Testis (tissue), 3 donors: ENCODE results near the gene MAOB. TPM values are rescaled to one million over a fixed set of nuclear protein-coding genes. Genes with fewer than 3 reads are reported as not detected.

Source experiments
- DNase-seq: peaks from one replicate; pipeline ENCODE4 v3.0.0-alpha.2; 2019
- H3K27ac ChIP-seq, 2 donors: fragments of 200-600 bp; sonication (generic); one replicate each; pipeline ENCODE4 v1.5.1; 2019
- H3K27me3 ChIP-seq: fragments of 200-600 bp; sonication (generic); one replicate; pipeline ENCODE4 v1.5.1; 2019
- H3K36me3 ChIP-seq: fragments of 200-600 bp; sonication (generic); one replicate; pipeline ENCODE4 v1.5.1; 2017; ENCODE audit warnings: low read depth; ENCODE audit errors: missing control alignments
- H3K4me1 ChIP-seq: fragments of 200-600 bp; sonication (generic); one replicate; pipeline ENCODE4 v1.5.1; 2019
- H3K4me3 ChIP-seq, 2 donors: fragments of 200-600 bp; sonication (generic); one replicate each; pipeline ENCODE4 v1.5.1; 2017 to 2019
- H3K9me3 ChIP-seq: fragments of 200-600 bp; sonication (generic); one replicate; pipeline ENCODE4 v1.5.1; 2017
- POLR2A ChIP-seq: fragments of 450-650 bp; IDR thresholded peaks from one replicate; pipeline ENCODE4 v1.6.1; 2017; ENCODE audit warnings: antibody characterized with exemption, mild to moderate bottlenecking, moderate library complexity
- WGBS, 2 donors: methylation state at CpG; one replicate each; pipeline ENCODE4 v1.1.5; 2018; 5-methylcytosine and 5-hydroxymethylcytosine counted together
- intact Hi-C: fragments of 100-400 bp; cut with DNase I; formaldehyde crosslinking; loops from one replicate; pipeline ENCODE4 v1.15.1; 2023; ENCODE audit warnings: low total_unique reads
- polyA plus RNA-seq: library from polyadenylated mRNA; stranded (reverse); fragments of 350-450 nt; fragmentation: Illumina TruSeq; extraction: RNeasy Lipid Tissue Mini Kit (QIAGEN cat#74804); gene quantifications from one replicate; pipeline ENCODE4 v1.2.3, GENCODE V29; 2014; ENCODE audit warnings: low read depth, low replicate concordance; ENCODE audit not compliant: insufficient read depth
- total RNA-seq, 2 donors: library from RNA; depleted of rRNA; stranded (reverse); fragments of >200 nt; gene quantifications; one replicate each; pipeline ENCODE4 v1.2.3, GENCODE V29; 2016
- TF ChIP-seq, protein P1 (sequence below), 3 experiments: fragments of 450-650 bp in 2 of 3; fragments of 200-600 bp in 1 of 3; sonication (generic) in 1 of 3; IDR thresholded peaks; one replicate each; pipeline ENCODE4 v1.5.1; 2016 to 2019; ENCODE audit warnings: antibody characterized with exemption in 3 of 3, mild to moderate bottlenecking in 2 of 3, moderate library complexity in 1 of 3

The MAOB gene
- total and polyA plus RNA-seq, 3 donors from 2014 or later: 9.2 to 32.8 (median 12.8) TPM

DNA sequence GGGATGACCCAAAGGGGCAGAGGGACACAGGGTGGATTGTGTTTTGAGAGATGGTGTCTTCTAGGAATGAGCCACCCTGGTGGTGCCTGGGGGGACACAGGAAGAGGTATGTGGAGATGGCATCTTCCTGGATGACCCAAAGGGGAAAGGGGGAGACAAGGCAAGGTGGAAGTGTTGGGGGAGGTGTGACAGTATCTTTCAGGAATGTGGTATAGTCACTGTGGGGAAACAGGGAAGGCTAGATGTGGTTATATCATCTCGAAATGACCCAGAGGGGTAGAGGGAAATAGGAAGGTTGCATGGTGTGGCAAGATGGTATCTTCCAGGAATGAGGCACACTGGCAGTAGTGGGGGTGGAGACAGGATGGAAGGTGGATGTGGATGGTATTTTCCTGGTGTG lies 163.3 kb downstream of the MAOB start:
- intact Hi-C loops: no loop called here
- WGBS, 2 donors: 43 to 71% methylated on average over 1 of the region's 1 CpG
- DNase-seq: no peak
- no peaks in the 10 kb centered on the region for H3K4me1 ChIP-seq
- H3K9me3 ChIP-seq: no peaks in the 10 kb centered on the region
- TF ChIP-seq, protein P1, sequence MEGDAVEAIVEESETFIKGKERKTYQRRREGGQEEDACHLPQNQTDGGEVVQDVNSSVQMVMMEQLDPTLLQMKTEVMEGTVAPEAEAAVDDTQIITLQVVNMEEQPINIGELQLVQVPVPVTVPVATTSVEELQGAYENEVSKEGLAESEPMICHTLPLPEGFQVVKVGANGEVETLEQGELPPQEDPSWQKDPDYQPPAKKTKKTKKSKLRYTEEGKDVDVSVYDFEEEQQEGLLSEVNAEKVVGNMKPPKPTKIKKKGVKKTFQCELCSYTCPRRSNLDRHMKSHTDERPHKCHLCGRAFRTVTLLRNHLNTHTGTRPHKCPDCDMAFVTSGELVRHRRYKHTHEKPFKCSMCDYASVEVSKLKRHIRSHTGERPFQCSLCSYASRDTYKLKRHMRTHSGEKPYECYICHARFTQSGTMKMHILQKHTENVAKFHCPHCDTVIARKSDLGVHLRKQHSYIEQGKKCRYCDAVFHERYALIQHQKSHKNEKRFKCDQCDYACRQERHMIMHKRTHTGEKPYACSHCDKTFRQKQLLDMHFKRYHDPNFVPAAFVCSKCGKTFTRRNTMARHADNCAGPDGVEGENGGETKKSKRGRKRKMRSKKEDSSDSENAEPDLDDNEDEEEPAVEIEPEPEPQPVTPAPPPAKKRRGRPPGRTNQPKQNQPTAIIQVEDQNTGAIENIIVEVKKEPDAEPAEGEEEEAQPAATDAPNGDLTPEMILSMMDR (IDR thresholded peaks at IDR 0.05): no peak
- TF ChIP-seq POLR2A: no peak
- H3K27me3 ChIP-seq: no peaks in the 10 kb centered on the region
- H3K36me3 ChIP-seq: no peaks in the 10 kb centered on the region
- no peak overlapping the region for H3K4me3 ChIP-seq
- H3K27ac ChIP-seq: no peak overlapping the region

- Histone ChIP-seq H3K4me3 (no peak overlapping the region), H3K4me1 (no peaks in the 10 kb centered on the region), H3K27ac (no peak overlapping the region), H3K36me3 (no peaks in the 10 kb centered on the region), H3K9me3 (no peaks in the 10 kb centered on the region), H3K27me3 (no peaks in the 10 kb centered on the region)
- TF ChIP-seq, protein P1 (IDR thresholded peaks at IDR 0.05): no peak
- TF ChIP-seq POLR2A: no peak
- WGBS, 2 donors: 67 to 70% methylated on average over 4 to 6 of the region's 6 CpGs
- no peak for DNase-seq
- intact Hi-C loops: no loop called here
Observed at GRCh38 chrX:43718546-43718945, 163.7 kb downstream of the MAOB start.

- no peaks in the 10 kb centered on the region for H3K36me3 ChIP-seq
- no peaks in the 10 kb centered on the region for H3K4me1 ChIP-seq
- TF ChIP-seq POLR2A: no peak
- TF ChIP-seq, protein P1 (IDR thresholded peaks at IDR 0.05): no peak
- no peak for DNase-seq
- H3K27me3 ChIP-seq: no peaks in the 10 kb centered on the region
- no peak overlapping the region for H3K4me3 ChIP-seq
- WGBS, 2 donors: 55 to 71% methylated on average over 1 of the region's 1 CpG
- H3K9me3 ChIP-seq: no peaks in the 10 kb centered on the region
- intact Hi-C loops: no loop called here
- H3K27ac ChIP-seq: no peak overlapping the region
Observed at GRCh38 chrX:43718081-43718480, 164.2 kb downstream of the MAOB start.

DNA sequence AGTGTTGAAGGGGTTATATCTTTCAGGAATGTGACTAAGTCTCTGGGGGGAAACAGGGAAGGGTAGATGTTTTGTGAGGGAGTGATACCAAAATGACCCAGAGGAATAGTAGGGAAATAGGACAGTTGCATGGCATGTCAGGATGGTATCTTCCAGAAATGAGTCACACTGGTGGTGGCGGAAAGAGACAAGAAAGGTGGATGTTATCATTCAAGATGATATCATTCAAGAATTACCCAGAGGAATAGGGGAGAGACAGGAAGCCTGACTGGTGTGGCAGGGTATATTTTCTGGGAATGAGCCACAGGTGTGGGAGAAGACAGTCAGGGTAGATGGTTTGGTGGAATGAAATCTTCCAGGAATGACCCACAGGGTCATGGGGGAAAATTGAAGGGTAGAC lies 165.1 kb downstream of the MAOB start:
- 71 to 78% methylated on average over 1 of the region's 1 CpG for WGBS, 2 donors
- no peaks in the 10 kb centered on the region for H3K4me1 ChIP-seq
- no peaks in the 10 kb centered on the region for H3K27me3 ChIP-seq
- TF ChIP-seq, protein P1 (IDR thresholded peaks at IDR 0.05): no peak
- no peak for TF ChIP-seq POLR2A
- H3K27ac ChIP-seq: no peak overlapping the region
- DNase-seq: no peak
- H3K9me3 ChIP-seq: no peaks in the 10 kb centered on the region
- no peaks in the 10 kb centered on the region for H3K36me3 ChIP-seq
- intact Hi-C loops: no loop called here
- H3K4me3 ChIP-seq: no peak overlapping the region

DNA sequence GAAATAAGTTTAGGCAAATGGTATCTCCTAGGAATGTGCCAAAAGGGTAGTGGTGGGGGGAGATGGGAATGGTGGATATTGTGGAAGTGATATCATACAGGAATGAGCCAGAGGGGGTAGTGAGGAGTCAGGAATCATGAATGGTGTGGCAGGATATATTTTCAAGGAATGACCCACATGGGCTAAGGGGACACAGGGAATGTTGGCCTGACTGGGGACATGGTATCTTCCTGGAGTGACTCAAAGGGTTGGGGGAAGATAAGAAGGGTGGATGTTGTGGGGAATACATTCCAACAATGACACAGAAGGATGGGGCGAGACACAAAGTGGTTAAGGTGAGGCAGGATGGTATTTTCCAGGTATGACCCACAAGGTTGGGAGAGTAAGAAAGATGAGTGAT lies 165.6 kb downstream of the MAOB start:
- Histone ChIP-seq H3K4me1 (no peaks in the 10 kb centered on the region), H3K36me3 (no peaks in the 10 kb centered on the region), H3K9me3 (no peaks in the 10 kb centered on the region), H3K27me3 (no peaks in the 10 kb centered on the region), H3K27ac (no peak overlapping the region), H3K4me3 (no peak overlapping the region)
- intact Hi-C loops: no loop called here
- DNase-seq: no peak
- TF ChIP-seq, protein P1 (IDR thresholded peaks at IDR 0.05): no peak
- no peak for TF ChIP-seq POLR2A
- WGBS, 2 donors: 82 to 95% methylated on average over 1 of the region's 1 CpG
